Thoracic aorta (tissue), 2 donors: Measurements from ENCODE around the gene FAM83C. TPM values are rescaled to one million over a fixed set of nuclear protein-coding genes. Genes with fewer than 3 reads are reported as not detected.
A peak's percentile ranks its signal among the peaks of the same experiment; 100 is the strongest.

Experiments used
- ATAC-seq: fragments of 150-250 bp; one replicate; pipeline ENCODE4 v1.8.0; 2017; ENCODE audit warnings: low read depth; ENCODE audit not compliant: insufficient number of reproducible peaks, low FRiP score
- DNase-seq: peaks from one replicate; pipeline ENCODE4 v3.0.0-alpha.2; 2020; ENCODE audit warnings: low spot score
- H3K27ac ChIP-seq, 2 donors: fragments of 200-600 bp; sonication (generic); 1 replicate in 1 of 2; 2 replicates in 1 of 2; pipeline ENCODE4 v1.5.1; 2016; ENCODE audit warnings: mild to moderate bottlenecking in 2 of 2, moderate library complexity in 2 of 2
- H3K27me3 ChIP-seq: fragments of 200-600 bp; sonication (generic); replicated peaks from 2 replicates; pipeline ENCODE4 v1.6.0; 2016; ENCODE audit warnings: mild to moderate bottlenecking; ENCODE audit not compliant: insufficient read depth
- H3K36me3 ChIP-seq: fragments of 200-600 bp; sonication (generic); one replicate; pipeline ENCODE4 v1.5.1; 2016
- H3K4me1 ChIP-seq, 2 donors: fragments of 200-600 bp; sonication (generic); 1 replicate in 1 of 2; 2 replicates in 1 of 2; pipeline versions ENCODE4 v1.5.1 to v1.6.0; 2016; ENCODE audit warnings: low read depth in 2 of 2, mild to moderate bottlenecking in 1 of 2; ENCODE audit not compliant: control insufficient read depth in 1 of 2
- H3K4me3 ChIP-seq: fragments of 200-600 bp; sonication (generic); 2 replicates; pipeline ENCODE4 v1.5.1; 2016; ENCODE audit warnings: mild to moderate bottlenecking
- H3K9me3 ChIP-seq: fragments of 200-600 bp; sonication (generic); 2 replicates; pipeline ENCODE4 v1.5.1; 2016
- total RNA-seq, 2 donors: library from RNA; depleted of rRNA; stranded (reverse); fragments of >200 nt; gene quantifications; one replicate each; pipeline versions ENCODE4 v1.1.0 to v1.2.3, GENCODE V29; 2016
- TF ChIP-seq, protein P1 (sequence below): fragments of 200-600 bp; sonication (generic); IDR thresholded peaks from one replicate; pipeline ENCODE4 v1.5.1; 2019; ENCODE audit warnings: antibody characterized with exemption

The FAM83C gene
- total RNA-seq, 2 donors from 2014 or later, result not detected

DNA sequence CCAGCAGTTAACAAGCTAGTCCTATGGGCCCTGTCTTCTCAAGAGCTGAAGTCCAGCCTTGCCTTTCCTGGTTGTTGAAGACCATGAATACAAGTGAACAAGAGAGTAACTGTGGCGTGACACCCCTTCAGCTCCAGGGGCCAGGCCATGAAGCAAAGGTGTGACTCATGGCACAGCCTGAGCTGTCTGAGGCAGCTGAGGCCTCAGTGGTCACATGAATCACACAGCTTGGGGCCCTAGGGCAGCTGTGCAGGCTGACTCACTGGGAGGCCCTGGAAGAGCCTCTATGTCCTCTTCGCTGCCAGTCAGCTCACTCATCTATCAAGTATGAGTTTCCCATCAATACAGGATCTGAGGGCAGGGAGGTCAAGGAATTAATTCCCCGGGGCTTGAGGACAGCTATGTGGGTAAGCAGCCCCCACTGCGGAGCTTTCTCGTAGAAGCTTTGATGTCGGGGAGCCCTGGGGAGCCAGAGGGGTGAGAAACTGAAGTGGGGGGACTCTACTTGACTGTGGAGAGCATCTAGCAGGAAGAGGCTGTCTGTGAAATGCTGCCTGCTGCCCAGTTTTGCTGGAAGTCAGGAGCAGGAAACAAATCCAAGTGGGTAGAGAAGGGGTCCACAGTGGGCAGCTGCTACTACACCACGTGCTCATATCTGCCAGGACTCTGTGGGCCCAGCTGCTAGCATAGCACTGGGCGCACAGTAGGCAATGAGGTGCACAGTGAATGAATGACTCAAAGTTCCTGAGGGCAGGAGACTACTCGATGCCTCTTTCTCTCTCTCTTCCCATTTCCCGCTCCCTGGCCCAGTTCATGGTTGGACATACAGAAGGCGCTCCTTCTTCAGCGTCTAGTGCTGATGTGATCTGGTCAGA is 13.7 kb upstream of the FAM83C start:
- H3K9me3 ChIP-seq, result no peaks in the 10 kb centered on the region
- no peaks in the 10 kb centered on the region for H3K27me3 ChIP-seq
- peak; percentile 32 for ATAC-seq
- TF ChIP-seq, protein P1, sequence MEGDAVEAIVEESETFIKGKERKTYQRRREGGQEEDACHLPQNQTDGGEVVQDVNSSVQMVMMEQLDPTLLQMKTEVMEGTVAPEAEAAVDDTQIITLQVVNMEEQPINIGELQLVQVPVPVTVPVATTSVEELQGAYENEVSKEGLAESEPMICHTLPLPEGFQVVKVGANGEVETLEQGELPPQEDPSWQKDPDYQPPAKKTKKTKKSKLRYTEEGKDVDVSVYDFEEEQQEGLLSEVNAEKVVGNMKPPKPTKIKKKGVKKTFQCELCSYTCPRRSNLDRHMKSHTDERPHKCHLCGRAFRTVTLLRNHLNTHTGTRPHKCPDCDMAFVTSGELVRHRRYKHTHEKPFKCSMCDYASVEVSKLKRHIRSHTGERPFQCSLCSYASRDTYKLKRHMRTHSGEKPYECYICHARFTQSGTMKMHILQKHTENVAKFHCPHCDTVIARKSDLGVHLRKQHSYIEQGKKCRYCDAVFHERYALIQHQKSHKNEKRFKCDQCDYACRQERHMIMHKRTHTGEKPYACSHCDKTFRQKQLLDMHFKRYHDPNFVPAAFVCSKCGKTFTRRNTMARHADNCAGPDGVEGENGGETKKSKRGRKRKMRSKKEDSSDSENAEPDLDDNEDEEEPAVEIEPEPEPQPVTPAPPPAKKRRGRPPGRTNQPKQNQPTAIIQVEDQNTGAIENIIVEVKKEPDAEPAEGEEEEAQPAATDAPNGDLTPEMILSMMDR, result no peak
- peaks cover 32 to 40% of the 10 kb centered on the region in 2 donors for H3K4me1 ChIP-seq
- no peak overlapping the region for H3K4me3 ChIP-seq
- H3K36me3 ChIP-seq, result no peaks in the 10 kb centered on the region
- peak overlapping the region; percentile 78 to 83 for H3K27ac ChIP-seq
- DNase-seq, result peak; percentile 38

DNA sequence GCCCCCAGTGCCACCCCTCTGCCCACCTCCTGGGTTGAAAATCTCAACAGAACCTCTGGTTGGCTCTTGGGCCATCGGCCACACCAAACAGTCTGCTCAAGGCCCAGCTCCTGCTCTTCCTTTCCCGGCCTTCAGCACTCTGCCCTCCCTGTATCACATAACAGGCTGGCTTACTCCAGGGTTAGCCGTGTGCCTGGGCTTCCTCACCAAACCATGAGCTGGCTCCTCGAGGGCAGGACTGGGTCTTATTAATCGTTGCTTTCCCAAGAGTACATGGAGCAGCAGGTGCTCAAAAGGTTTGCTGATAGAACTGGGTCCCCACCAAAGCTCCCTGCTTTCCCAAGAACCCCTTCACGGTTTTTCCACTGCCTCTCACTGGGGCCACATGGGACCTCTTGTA is 12.7 kb upstream of the FAM83C start:
- Histone ChIP-seq H3K36me3 (no peaks in the 10 kb centered on the region), H3K9me3 (no peaks in the 10 kb centered on the region), H3K4me3 (no peak overlapping the region), H3K27ac (peak overlapping the region in 1 of 2 donors; percentile 83), H3K27me3 (no peaks in the 10 kb centered on the region), H3K4me1 (peaks cover 32 to 40% of the 10 kb centered on the region in 2 donors)
- TF ChIP-seq, protein P1, result no peak
- no peak for DNase-seq
- no peak for ATAC-seq

GRCh38 chr20:35303735-35304491 is 11.7 kb upstream of the FAM83C start:
- H3K4me3 ChIP-seq, result no peak overlapping the region
- H3K27ac ChIP-seq, result no peak overlapping the region
- ATAC-seq, result peak; percentile 32
- peaks cover 30 to 38% of the 10 kb centered on the region in 2 donors for H3K4me1 ChIP-seq
- peak; percentile 47 for DNase-seq
- H3K36me3 ChIP-seq, result no peaks in the 10 kb centered on the region
- no peaks in the 10 kb centered on the region for H3K27me3 ChIP-seq
- TF ChIP-seq, protein P1, result peak; percentile 93
- H3K9me3 ChIP-seq, result no peaks in the 10 kb centered on the region

- no peaks in the 10 kb centered on the region for H3K36me3 ChIP-seq
- DNase-seq, result no peak
- peaks cover 24 to 33% of the 10 kb centered on the region in 2 donors for H3K4me1 ChIP-seq
- no peaks in the 10 kb centered on the region for H3K27me3 ChIP-seq
- no peak for ATAC-seq
- H3K4me3 ChIP-seq, result no peak overlapping the region
- no peaks in the 10 kb centered on the region for H3K9me3 ChIP-seq
- H3K27ac ChIP-seq, result no peak overlapping the region
- TF ChIP-seq, protein P1, result no peak
Observed at GRCh38 chr20:35303382-35303734, 11.1 kb upstream of the FAM83C start.
